ENCODE data around the gene ELAPOR1.
A peak's percentile ranks its signal among the peaks of the same experiment; 100 is the strongest.

Gene ELAPOR1

GRCh38 chr1:109099938-109100773 is 13.8 kb upstream of the ELAPOR1 start:
- DNase-seq (ENCODE audit: low read depth): peak; percentile 95

GRCh38 chr1:109104364-109105151 is 9.4 kb upstream of the ELAPOR1 start:
- no peak for DNase-seq (ENCODE audit: low read depth)

GRCh38 chr1:109105881-109106280 is 8.0 kb upstream of the ELAPOR1 start:
- DNase-seq (ENCODE audit: low read depth): no peak

GRCh38 chr1:109107785-109108184 is 6.1 kb upstream of the ELAPOR1 start:
- no peak for DNase-seq (ENCODE audit: low read depth)

GRCh38 chr1:109109906-109110305 is 4.0 kb upstream of the ELAPOR1 start:
- DNase-seq (ENCODE audit: low read depth): no peak

- no peak for DNase-seq (ENCODE audit: low read depth)
Measured at GRCh38 chr1:109111386-109112055, 2.4 kb upstream of the ELAPOR1 start.

- DNase-seq (ENCODE audit: low read depth): no peak
Measured at GRCh38 chr1:109112056-109112651, 1.8 kb upstream of the ELAPOR1 start.

GRCh38 chr1:109112652-109113285 is 1.1 kb upstream of the ELAPOR1 start:
- peak; percentile 90 for DNase-seq (ENCODE audit: low read depth)

- DNase-seq (ENCODE audit: low read depth): no peak
Measured at GRCh38 chr1:109114342-109114674, 393 bp downstream of the ELAPOR1 start.

- DNase-seq (ENCODE audit: low read depth): no peak
Measured at GRCh38 chr1:109115685-109116084, 1.8 kb downstream of the ELAPOR1 start.

GRCh38 chr1:109116286-109116685 is 2.4 kb downstream of the ELAPOR1 start:
- DNase-seq (ENCODE audit: low read depth): no peak

GRCh38 chr1:109118089-109118488 is 4.2 kb downstream of the ELAPOR1 start:
- no peak for DNase-seq (ENCODE audit: low read depth)

GRCh38 chr1:109120356-109120755 is 6.4 kb downstream of the ELAPOR1 start:
- no peak for DNase-seq (ENCODE audit: low read depth)

- DNase-seq (ENCODE audit: low read depth): no peak
Measured at GRCh38 chr1:109131059-109131458, 17.1 kb downstream of the ELAPOR1 start.

GRCh38 chr1:109131800-109132199 is 17.9 kb downstream of the ELAPOR1 start:
- no peak for DNase-seq (ENCODE audit: low read depth)

- no peak for DNase-seq (ENCODE audit: low read depth)
Measured at GRCh38 chr1:109133002-109133706, 19.2 kb downstream of the ELAPOR1 start.

- DNase-seq (ENCODE audit: low read depth): no peak
Measured at GRCh38 chr1:109133815-109134214, 19.9 kb downstream of the ELAPOR1 start.

- no peak for DNase-seq (ENCODE audit: low read depth)
Measured at GRCh38 chr1:109134423-109134822, 20.5 kb downstream of the ELAPOR1 start.

- no peak for DNase-seq (ENCODE audit: low read depth)
Measured at GRCh38 chr1:109135940-109136339, 22.0 kb downstream of the ELAPOR1 start.

- DNase-seq (ENCODE audit: low read depth): no peak
Measured at GRCh38 chr1:109136766-109137165, 22.9 kb downstream of the ELAPOR1 start.

- no peak for DNase-seq (ENCODE audit: low read depth)
Measured at GRCh38 chr1:109137958-109138357, 24.0 kb downstream of the ELAPOR1 start.

Data from stimulated activated CD8-positive, alpha-beta memory T cell treated with anti-CD3 and anti-CD28 coated beads, Interleukin-15, amount 100 ng/mL, for 1 hour (primary cell).